Heart left ventricle (tissue), 16 donors: Measurements from ENCODE around the gene ASB2. TPM values are rescaled to one million over a fixed set of nuclear protein-coding genes. Genes with fewer than 3 reads are reported as not detected.

Source experiments
- ATAC-seq, 4 donors: fragments of 200-7000 bp; cut with Tn5 transposase; one replicate each; pipeline ENCODE4 v1.9.1; 2020 to 2022; ENCODE audit warnings: moderate library complexity in 4 of 4, mild to moderate bottlenecking in 3 of 4, moderate number of reproducible peaks in 1 of 4
- DNase-seq, 5 donors: peaks; one replicate each; pipeline ENCODE4 v3.0.0-alpha.2; 2020
- H3K27ac ChIP-seq, 12 donors: fragments of 200-600 bp; sonication (generic) in 4 of 12; one replicate each; pipeline versions ENCODE4 v1.5.0 to v1.8.0; 2016 to 2022; ENCODE audit warnings: mild to moderate bottlenecking in 2 of 12
- H3K27me3 ChIP-seq, 9 donors: fragments of 200-600 bp; sonication (generic) in 2 of 9; one replicate each; pipeline versions ENCODE4 v1.5.1 to v1.8.0; 2016 to 2022; ENCODE audit warnings: mild to moderate bottlenecking in 3 of 9
- H3K36me3 ChIP-seq, 9 donors: fragments of 200-600 bp; sonication (generic) in 2 of 9; one replicate each; pipeline versions ENCODE4 v1.5.0 to v1.8.0; 2018 to 2022; ENCODE audit warnings: mild to moderate bottlenecking in 2 of 9
- H3K4me1 ChIP-seq, 12 donors: fragments of 200-600 bp; sonication (generic) in 4 of 12; one replicate each; pipeline versions ENCODE4 v1.5.0 to v1.8.0; 2016 to 2022; ENCODE audit warnings: mild to moderate bottlenecking in 3 of 12
- H3K4me3 ChIP-seq, 12 donors: fragments of 200-600 bp; sonication (generic) in 4 of 12; one replicate each; pipeline versions ENCODE4 v1.5.0 to v1.8.0; 2017 to 2022; ENCODE audit warnings: mild to moderate bottlenecking in 9 of 12, moderate library complexity in 4 of 12
- H3K9me3 ChIP-seq, 12 donors: fragments of 200-600 bp; sonication (generic) in 4 of 12; one replicate each; pipeline versions ENCODE4 v1.5.0 to v1.8.0; 2016 to 2022; ENCODE audit warnings: mild to moderate bottlenecking in 1 of 12
- CTCF ChIP-seq, 12 donors: fragments of 200-600 bp; sonication (generic) in 4 of 12; IDR thresholded peaks; one replicate each; pipeline versions ENCODE4 v1.5.0 to v1.8.0; 2018 to 2022; ENCODE audit warnings: antibody characterized with exemption in 12 of 12, mild to moderate bottlenecking in 5 of 12
- POLR2A ChIP-seq, 2 donors: fragments of 450-650 bp; IDR thresholded peaks; one replicate each; pipeline ENCODE4 v1.6.1; 2017; ENCODE audit warnings: antibody characterized with exemption in 2 of 2, mild to moderate bottlenecking in 2 of 2, moderate library complexity in 2 of 2
- WGBS, 4 donors: extraction: QIAGEN DNeasy Blood & Tissue Kit in 2 of 4; methylation state at CpG; one replicate each; pipeline versions ENCODE4 v1.1.5 to v1.1.7; 2013 to 2018; 5-methylcytosine and 5-hydroxymethylcytosine counted together
- intact Hi-C, 10 donors: fragments of 100-400 bp; cut with DNase I; formaldehyde crosslinking; loops; one replicate each; pipeline versions ENCODE4 v1.11.1 to v1.14.2; 2022
- polyA plus RNA-seq, 2 donors: library from polyadenylated mRNA; stranded (reverse); fragments of 200-250 nt; gene quantifications; one replicate each; pipeline ENCODE4 v1.2.3, GENCODE V29; 2013
- total RNA-seq, 9 donors: library from RNA; depleted of rRNA in 2 of 9; stranded (reverse); fragments of >200 nt in 2 of 9; fragmentation: NEBNext Ultra II Directional in 3 of 9; extraction: Animal tissue kit (Norgen Biotek cat#: 25700) in 3 of 9; gene quantifications; one replicate each; pipeline versions ENCODE4 v1.1.0 to v1.2.4, GENCODE V29; 2016 to 2023
- donor health status: ischemic (EF 13 %, LVEDD 7.1; RV severe dilation, severe dysfunction).
- donor health status: healthy with polysubstance abuse.
- donor health status: DM: no; HTN: yes; CAD: no.
- donor health status: DM: no; HTN: no; CAD: no.
- donor health status: ischemic (EF 25% LVEDD 6.9; RV normal size, moderate dysfunction).
- donor health status: ischemic (EF 25% LVEDD 5.7; RV mildly dilated, moderate dysfunction).
- donor health status: healthy.
- donor health status: DM: yes; HTN: yes; CAD: no.
- donor health status: ischemic (EF 35%, LVEDD 5.7; RV mildly dilated, moderate dysfunction).
- donor health status: nonischemic (EF 11% LVEDD 7.7; RV severe dilation, severe dysfunction).
- donor health status: DM: yes; HTN: yes; CAD: no.
- donor health status: PGD.
- donor health status: ischemic (EF 29% LVEDD 5.4; RV normal size, mild dysfunction).
- donor health status: nonischemic (EF 23%, LVEDD 6.1; RV moderate dilation, normal function).

The ASB2 gene
- total and polyA plus RNA-seq, 11 donors = 22.4 to 411 (median 166) TPM

GRCh38 chr14:94019329-94019728 is 43.0 kb upstream of the ASB2 start:
- Histone ChIP-seq H3K36me3 (no peaks in the 10 kb centered on the region), H3K4me1 (no peaks in the 10 kb centered on the region), H3K27me3 (peaks cover 0 to 2% (median 0%) of the 10 kb centered on the region in 9 donors), H3K9me3 (no peaks in the 10 kb centered on the region), H3K4me3 (no peak overlapping the region), H3K27ac (no peak overlapping the region)
- WGBS, 4 donors = 76 to 91% (median 86%) methylated on average over 6 of the region's 6 CpGs
- no peak for ATAC-seq
- intact Hi-C loops = no loop called here
- TF ChIP-seq POLR2A (IDR thresholded peaks at IDR 0.05) (no peak), CTCF (IDR thresholded peaks at IDR 0.05) (no peak)
- no peak for DNase-seq

GRCh38 chr14:94018308-94018707 is 41.9 kb upstream of the ASB2 start:
- no peak for DNase-seq
- Histone ChIP-seq H3K4me3 (no peak overlapping the region), H3K36me3 (no peaks in the 10 kb centered on the region), H3K27ac (no peak overlapping the region), H3K4me1 (no peaks in the 10 kb centered on the region), H3K27me3 (peaks cover 0 to 2% (median 0%) of the 10 kb centered on the region in 9 donors), H3K9me3 (no peaks in the 10 kb centered on the region)
- intact Hi-C loops = no loop called here
- no peak for ATAC-seq
- 77 to 89% (median 80%) methylated on average over 7 to 8 of the region's 8 CpGs for WGBS, 4 donors
- no peak for TF ChIP-seq CTCF (IDR thresholded peaks at IDR 0.05)
- no peak for TF ChIP-seq POLR2A (IDR thresholded peaks at IDR 0.05)

GRCh38 chr14:94016446-94016976 is 40.1 kb upstream of the ASB2 start:
- H3K27me3 ChIP-seq = peaks cover 0 to 2% (median 0%) of the 10 kb centered on the region in 9 donors
- 74 to 81% (median 78%) methylated on average over 6 to 8 of the region's 8 CpGs for WGBS, 4 donors
- H3K36me3 ChIP-seq = no peaks in the 10 kb centered on the region
- TF ChIP-seq CTCF (IDR thresholded peaks at IDR 0.05) = no peak
- TF ChIP-seq POLR2A (IDR thresholded peaks at IDR 0.05) = no peak
- H3K4me1 ChIP-seq = no peaks in the 10 kb centered on the region
- DNase-seq (no peak), ATAC-seq (no peak)
- intact Hi-C loops = no loop called here
- H3K9me3 ChIP-seq = no peaks in the 10 kb centered on the region
- H3K4me3 ChIP-seq = no peak overlapping the region
- H3K27ac ChIP-seq = no peak overlapping the region

- peaks cover 0 to 7% (median 0%) of the 10 kb centered on the region in 9 donors for H3K27me3 ChIP-seq
- H3K4me1 ChIP-seq = no peaks in the 10 kb centered on the region
- DNase-seq (no peak), ATAC-seq (no peak)
- H3K9me3 ChIP-seq = no peaks in the 10 kb centered on the region
- no peak overlapping the region for H3K27ac ChIP-seq
- intact Hi-C loops = no loop called here
- no peaks in the 10 kb centered on the region for H3K36me3 ChIP-seq
- TF ChIP-seq POLR2A (IDR thresholded peaks at IDR 0.05) (no peak), CTCF (IDR thresholded peaks at IDR 0.05) (no peak)
- no peak overlapping the region for H3K4me3 ChIP-seq
- WGBS, 4 donors = 78 to 91% (median 87%) methylated on average over 2 of the region's 2 CpGs
Measured at GRCh38 chr14:94015223-94015622, 38.9 kb upstream of the ASB2 start.
